Effector CD4-positive, alpha-beta T cell (primary cell): Measurements from ENCODE around the gene ZNF276.
A peak's percentile ranks its signal among the peaks of the same experiment; 100 is the strongest.

ENCODE experiments used
- DNase-seq: peaks from one replicate; pipeline ENCODE4 v3.0.0-alpha.2; 2020

The ZNF276 gene

DNA sequence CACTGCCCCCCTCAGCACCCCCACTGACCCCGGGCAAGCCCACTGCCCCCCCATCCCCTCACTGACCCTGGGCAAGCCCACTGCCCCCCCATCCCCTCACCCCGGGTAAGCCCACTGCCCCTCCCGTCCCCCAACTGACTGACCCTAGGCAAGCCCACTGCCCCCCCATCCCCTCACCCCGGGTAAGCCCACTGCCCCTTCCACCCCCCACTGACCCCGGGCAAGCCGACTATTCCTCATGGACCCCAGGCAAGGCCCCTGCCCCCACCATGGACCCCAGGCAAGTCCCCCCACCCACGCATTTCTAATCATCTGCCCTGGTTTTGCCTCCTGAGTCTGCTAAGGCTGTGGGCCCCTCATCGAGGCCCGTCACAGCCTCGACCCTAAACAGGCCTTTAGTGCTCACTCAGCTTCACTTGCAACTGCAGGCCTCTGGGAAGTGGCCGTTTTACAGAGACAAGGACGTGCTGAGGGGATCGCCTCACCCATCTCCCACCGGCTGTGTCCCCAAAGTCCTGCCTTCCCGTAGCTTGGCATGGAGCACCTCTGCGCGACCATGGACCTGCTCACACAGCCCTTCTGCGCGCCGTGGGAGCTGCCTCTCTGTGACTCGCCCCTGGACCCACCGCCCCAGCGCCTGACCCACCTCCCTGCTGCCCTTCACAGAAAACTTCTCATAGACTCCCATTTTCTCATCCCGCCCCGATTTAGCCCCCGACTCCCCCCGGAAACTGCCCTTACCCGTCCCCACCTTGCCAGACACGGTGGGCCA lies 4.2 kb upstream of the ZNF276 start:
- no peak for DNase-seq

DNA sequence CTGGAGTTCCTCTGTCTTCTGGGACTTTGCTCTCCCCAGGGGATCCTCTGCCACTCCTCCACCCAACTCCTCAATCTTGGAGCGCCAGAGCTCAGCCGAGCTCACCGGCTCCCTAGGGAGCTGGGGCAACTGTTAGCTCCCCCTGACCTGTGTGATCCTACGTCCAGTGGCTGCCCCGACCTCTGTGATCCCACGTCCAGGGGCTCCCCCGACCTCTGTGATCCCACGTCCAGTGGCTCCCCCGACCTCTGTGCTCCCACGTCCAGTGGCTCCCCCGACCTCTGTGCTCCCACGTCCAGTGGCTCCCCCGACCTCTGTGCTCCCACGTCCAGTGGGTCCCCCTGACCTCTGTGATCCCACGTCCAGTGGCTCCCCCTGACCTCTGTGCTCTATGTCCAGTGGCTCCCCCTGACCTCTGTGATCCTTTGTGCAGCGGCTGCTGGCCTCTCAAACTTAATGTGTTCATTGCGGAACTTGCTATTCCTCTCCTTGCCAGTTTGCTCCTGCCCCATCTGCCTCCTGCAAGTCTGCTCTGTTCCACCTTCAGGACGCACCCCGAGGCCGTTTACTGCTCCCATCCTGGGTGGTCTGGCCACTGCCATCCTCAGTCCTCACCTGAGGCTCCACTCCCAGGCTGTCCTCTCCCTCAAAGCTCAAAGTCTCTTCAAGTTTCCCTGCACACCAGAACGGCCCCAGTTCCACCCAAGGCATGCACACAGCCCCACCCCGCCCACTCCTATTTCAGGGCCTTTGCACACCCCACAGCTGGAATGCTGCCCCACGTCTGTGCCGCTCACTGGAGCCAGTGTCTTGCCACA lies 3.4 kb upstream of the ZNF276 start:
- no peak for DNase-seq

DNA sequence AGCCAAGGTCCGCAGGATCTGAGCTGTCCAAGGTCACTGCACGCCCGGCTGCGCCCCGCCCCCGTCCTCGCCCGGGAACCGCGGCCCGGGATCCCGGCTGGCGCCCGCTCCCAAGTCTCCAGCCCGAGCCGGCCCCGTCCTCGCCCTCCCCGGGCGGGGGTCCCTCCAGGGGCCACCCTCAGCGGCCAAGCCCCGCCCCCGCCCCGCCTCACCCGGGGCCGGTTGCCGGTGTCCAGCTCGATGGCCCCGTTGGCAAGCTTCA lies 855 bp upstream of the ZNF276 start:
- DNase-seq: peak; percentile 9

DNA sequence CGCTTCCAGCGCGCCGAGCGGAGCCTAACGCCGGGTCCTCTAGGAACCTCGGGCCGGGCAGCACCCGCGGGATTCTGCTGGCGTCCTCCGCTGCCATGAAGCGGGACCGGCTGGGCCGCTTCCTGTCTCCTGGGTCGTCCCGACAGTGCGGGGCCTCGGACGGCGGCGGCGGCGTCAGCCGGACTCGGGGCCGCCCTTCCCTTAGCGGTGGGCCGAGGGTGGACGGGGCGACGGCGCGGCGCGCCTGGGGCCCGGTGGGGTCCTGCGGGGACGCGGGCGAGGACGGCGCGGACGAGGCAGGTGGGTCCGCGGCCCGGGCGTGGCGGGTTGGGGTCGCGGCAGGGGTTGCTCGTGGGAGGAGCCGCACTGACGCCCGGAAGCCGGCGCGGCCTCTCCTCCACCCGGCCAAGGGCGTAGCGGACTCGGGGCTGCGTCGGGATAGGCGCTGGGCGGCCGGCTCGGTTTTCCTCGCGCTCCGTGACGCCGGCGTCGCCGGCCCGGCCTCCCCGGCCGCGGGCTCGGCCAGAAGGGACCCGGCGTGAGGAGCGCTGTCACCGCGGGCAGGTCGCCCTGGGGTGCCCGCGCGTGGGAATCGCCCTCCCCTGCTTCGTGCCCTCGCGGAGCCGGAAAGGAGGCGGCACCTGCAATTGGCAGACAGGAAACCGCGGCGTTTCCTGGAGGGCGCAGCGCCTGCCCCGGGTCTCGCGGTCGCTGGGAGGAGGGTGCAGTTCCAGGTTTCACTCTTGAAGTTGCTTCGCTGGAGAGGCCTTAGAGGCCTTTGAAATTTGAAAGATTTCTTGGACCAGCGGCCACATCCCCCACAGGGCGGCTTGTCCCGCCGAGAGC lies 432 bp downstream of the ZNF276 start:
- DNase-seq: peak; percentile 90

DNA sequence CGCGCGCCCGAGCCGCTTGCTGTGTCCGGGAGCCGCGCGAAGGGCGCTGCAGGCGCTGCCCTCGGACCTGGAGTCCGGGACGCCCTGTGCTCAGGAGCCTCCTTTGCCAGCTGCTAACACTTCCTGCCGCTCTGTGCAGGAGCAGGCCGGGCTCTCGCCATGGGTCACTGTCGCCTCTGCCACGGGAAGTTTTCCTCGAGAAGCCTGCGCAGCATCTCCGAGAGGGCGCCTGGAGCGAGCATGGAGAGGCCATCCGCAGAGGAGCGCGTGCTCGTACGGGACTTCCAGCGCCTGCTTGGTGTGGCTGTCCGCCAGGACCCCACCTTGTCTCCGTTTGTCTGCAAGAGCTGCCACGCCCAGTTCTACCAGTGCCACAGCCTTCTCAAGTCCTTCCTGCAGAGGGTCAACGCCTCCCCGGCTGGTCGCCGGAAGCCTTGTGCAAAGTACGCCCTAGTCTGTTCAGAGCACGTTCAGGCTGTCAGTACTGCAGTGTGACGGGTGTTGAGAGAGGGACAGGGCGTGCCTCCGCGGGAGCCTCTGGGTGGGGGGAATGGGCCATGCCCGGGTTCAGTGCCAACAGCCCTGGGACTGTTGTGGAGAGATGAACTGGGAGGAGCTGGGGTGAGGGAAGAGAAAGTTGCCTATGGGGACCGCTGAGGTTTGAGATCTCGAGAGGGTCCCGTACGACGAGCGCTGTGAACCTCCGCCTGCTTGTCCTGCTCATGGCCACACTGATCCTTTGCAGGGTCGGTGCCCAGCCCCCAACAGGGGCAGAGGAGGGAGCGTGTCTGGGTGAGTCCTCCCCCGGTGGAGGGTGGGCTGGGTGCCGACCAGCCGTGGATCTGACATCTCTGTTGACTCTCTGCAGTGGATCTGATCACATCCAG lies 1.3 kb downstream of the ZNF276 start:
- peak; percentile 64 for DNase-seq

DNA sequence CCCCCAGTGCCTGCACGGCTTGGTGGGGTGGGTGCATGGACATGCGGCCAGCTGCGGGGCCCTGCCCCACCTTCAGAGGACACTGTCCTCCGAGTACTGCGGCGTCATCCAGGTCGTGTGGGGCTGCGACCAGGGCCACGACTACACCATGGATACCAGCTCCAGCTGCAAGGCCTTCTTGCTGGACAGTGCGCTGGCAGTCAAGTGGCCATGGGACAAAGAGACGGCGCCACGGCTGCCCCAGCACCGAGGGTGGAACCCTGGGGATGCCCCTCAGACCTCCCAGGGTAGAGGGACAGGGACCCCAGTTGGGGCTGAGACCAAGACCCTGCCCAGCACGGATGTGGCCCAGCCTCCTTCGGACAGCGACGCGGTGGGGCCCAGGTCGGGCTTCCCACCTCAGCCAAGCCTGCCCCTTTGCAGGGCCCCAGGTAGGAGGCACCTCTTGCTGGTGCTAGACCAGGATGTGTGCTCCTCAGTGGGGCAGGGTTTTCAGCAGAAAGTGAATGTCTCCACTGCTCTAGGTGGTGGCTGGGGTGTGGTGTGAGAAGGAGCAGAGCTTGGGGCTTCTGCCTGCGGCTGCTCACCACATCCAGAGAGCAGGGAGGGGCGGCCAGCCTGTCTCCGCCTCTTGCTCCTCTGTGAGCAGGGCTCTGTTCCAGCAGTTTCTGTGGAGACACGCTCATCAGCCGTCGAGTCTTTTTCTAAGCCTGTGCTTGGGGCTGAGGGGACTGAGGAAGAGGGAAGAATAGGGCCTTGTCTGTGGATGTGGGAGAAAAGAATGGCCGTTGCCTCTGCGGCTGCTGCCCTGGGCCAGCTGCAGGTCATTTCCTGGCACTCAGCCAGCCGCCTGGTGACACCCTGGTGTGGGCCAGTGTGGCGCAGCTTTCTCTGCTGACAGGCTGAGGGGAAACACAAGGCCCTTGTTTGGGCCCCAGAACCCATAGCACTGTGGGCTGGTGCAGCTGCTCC lies 2.2 kb downstream of the ZNF276 start:
- peak; percentile 68 for DNase-seq

DNA sequence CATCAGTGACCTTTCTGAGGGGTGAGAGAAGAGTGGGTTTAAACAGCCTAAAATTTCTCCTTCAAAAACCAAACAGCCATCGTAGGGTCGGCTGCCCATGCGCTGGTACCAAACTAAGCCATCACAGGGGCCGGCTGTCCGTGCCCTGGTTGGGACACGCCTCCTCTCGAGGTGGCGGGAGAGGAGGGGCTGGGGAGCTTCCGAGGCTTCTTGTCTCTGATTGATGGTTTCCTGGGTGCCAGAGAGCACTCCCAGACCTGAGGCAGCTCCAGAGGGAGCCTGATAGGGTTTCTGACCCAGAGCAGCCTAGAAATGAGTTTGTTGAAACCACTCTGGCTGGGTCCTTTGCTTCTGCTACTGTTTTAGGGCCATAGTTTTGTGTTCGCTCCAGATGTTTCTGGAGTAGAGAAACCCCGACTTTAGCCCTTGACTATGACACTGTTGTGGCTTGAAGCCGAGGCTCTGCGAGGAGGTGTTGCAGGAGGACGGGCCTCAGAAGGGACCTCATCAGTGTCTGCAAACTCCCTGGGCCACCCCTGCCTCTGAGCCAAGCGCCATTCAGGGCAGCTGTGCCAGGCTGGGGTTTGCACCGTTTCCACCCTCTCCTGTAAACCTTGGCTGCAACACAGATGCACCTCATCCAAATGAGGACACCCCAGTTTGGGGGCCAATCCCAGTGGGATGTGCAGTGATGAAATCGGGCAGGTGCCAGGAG lies 6.2 kb downstream of the ZNF276 start:
- no peak for DNase-seq

DNA sequence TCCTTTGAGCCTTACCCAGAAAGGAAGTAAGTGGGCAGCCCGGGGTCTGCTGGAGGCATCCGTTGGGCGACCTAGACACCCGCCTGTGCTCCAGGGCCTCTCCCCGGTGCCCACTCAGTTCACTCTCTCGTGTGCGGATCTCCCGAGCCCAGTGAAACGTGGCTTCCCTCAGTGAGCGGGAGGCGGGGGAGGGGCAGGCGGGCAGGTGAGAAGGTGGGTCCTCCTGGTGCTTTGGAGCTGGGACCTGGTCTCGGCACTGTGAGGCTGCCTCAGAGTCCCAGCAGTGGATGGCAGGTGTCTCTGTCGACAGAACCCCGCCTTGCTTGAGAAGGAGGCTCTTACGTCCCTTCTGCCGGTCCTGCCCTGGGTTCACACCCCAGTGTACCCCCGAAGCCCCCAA lies 8.0 kb downstream of the ZNF276 start:
- DNase-seq: no peak

DNA sequence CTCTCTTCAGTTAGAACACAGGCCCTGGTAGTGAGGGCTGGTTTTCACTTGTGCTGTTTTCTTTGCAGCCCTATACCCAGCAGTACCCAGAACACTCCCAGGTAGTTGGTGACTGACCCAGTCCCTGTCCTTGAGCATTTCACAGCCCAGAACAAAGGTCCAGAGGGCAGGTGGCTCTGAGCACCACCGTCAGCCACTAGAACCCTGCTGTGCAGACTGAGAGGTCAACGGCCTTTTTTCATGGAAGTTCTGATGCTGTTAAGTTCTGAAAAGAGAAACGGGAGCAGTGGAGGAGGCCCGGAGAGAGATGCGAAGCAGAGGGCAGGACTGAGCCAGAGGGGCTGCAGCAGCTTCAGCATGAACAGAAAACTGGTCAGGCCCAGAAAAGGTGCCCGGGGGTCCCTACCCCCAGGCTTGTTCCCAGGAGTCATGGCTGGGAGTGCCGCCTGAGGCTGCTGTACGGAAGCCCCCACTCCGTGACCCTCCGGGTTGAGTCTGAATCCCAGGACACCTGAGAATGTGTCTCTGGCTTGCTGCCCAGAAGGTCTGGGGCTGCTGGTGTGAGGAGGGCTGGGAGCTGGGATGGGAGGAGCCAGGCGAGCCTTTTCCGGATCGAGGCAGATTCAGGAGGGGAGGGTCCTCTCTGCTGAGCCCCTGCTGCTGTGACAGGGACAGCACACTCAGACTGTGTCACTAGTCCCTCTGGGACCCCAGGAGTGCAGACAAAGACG lies 8.7 kb downstream of the ZNF276 start:
- DNase-seq: no peak

DNA sequence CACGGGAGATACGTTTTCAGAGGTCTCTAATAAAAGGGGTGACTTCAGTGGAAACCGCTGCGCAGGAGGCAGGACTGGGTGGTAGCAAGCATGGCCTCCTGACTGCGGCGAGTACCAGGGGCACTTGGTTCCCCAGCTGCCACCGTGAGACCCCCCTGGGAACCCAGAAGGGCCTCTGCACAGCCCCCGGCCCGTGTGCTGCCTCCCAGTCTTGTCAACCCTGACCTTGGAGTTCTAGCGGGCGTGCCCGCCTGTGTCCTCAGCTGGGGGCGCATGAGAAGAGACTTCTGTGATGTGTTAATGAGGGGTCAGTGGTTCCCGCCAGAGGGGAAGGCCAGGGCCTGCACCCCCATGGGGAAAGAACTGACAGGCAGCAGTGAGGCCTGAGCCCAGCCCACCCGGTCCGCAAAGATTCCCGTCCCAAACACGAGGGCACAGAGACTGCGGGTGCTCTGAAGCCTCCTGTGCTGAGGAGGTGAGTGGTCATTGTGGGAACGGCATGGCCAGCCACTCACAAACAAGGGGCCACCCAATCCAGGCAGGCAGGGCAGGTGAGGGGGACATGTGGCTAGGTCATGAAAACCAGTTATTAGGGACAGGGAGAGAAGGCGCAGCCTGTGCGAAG lies 9.4 kb downstream of the ZNF276 start:
- DNase-seq: no peak

DNA sequence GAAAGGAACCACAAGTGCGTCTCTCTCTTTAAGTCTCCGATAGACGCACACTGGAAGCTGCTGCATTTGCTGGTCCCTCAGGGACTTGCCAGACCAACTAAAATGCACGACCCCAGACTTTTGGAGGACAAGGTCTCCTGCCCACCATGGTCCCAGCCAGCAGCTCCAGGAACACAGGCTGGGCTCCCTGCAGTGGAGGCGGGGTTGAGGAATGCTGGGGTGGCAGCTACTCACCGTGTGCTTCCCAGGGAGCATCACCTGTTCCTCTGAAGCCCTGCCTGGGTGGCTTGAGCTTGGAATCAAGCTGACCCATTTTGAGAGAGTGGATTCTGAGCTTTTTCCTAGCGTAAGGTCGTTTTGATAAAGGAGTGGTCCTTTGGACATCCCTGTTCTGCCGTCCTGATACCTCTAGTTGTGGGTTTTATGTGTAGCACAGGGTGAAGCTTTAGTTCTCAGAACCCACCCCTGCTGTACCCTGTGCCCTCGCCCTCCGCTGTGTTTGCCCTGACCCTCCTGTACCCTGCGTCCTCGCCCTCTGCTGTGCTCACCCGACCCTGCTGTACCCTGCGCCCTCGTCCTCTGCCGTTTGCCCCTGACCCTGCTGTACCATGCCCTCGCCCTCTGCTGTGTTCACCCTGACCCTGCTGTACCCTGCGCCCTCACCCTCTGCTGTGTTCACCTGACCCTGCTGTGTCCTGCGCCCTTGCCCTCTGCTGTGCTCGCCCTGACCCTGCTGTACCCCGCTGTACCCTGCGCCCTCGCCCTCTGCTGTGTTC lies 11.0 kb downstream of the ZNF276 start:
- no peak for DNase-seq

DNA sequence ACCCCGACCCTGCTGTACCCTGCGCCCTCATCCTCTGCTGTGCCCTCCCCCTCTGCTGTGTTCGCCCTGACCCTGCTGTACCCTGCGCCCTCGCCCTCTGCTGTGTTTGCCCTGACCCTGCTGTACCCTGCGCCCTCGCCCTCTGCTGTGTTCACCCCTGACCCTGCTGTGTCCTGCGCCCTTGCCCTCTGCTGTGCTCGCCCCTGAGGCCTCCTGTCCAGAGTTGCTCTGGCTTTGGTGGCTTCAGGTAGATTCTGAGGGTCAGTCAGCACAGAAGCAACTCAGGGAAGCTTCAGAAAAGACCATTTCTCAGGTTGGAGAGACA lies 11.5 kb downstream of the ZNF276 start:
- DNase-seq: no peak

DNA sequence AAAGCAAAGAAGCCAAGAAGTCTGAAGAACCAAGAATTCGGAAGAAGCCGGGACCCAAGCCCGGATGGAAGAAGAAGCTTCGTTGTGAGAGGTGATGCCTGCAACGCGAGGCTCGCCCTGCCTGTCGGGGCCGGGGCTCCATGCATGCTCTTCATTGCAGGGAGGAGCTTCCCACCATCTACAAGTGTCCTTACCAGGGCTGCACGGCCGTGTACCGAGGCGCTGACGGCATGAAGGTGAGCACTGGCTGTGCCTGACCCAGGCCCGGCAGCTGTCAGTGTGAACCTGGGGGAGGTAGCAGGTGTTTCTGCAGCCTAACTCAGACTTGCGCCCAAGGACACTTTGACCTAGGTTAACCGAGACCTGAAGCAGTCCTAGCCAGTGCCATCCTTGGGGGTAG lies 12.0 kb downstream of the ZNF276 start:
- DNase-seq: no peak

DNA sequence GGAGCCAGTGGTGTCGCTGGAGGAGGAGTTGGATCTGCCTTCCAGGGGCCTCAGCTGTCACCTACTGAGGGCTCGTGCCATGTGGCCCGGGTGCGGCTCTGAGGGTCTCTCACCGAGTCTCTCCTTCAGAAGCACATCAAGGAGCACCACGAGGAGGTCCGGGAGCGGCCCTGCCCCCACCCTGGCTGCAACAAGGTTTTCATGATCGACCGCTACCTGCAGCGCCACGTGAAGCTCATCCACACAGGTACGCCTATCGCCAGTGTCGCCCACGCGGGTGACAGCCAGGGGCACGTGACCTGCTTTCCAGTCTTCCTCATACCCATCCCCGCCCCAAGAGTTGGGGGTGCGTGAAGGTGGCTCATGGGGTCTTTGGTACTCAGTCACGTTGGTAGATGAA lies 12.5 kb downstream of the ZNF276 start:
- no peak for DNase-seq

DNA sequence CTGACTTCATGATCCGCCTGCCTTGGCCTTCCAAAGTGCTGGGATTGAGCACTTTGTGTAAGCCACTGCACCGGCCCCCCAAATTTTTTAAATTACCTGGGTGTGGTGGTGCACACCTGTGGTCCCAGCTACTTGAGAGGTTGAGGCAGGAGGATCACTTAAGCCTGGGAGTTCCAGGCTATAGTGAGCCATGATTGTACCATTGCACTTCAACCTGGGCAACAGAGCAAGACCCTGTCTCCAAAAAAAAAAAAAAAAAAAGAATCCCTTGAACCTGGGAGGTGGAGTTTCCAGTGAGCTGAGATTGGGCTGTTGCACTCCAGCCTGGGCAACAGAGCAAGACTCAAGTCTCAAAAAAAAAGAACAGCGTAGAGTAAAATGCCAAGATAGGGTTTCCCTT lies 15.2 kb downstream of the ZNF276 start:
- no peak for DNase-seq

DNA sequence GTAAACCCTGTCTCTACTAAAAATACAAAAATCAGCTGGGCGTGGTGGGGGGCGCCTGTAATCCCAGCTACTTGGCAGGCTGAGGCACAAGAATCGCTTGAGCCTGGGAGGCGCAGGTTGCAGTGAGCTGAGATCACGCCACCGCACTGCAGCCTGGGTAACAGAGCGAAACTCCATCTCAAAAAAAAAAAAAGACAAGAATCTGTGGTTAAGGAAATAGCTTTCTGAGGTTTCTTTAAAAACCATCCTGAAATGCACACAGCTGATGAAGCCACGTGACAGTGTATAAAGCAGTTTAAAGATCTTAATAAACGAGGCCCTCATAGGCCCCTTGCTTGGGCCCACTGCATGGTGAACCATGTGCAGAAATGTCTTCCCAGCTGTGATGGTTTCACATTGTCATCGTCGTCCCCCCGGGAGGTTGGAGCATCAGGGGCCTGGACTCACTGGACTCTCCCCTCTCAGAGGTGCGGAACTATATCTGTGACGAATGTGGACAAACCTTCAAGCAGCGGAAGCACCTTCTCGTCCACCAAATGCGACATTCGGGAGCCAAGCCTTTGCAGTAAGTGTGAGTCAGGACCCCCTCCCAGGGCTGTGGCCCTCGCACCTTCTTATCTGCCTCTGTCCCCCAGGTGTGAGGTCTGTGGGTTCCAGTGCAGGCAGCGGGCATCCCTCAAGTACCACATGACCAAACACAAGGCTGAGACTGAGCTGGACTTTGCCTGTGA lies 16.2 kb downstream of the ZNF276 start:
- DNase-seq: peak; percentile 27

DNA sequence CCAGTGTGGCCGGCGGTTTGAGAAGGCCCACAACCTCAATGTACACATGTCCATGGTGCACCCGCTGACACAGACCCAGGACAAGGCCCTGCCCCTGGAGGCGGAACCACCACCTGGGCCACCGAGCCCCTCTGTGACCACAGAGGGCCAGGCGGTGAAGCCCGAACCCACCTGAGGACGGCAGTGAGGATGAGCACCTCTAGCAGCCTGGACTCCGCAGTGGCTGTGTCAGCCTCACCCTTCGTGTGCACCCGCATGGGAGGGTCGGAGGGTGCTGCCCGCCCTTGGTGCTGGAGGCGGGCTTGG lies 16.7 kb downstream of the ZNF276 start:
- no peak for DNase-seq
